Measurements from ENCODE around the gene CANX.

Gene CANX

GRCh38 chr5:179749857-179750508, 51.2 kb downstream of the CANX start:
- DNase-seq (ENCODE audit: insufficient read length, low spot score) (no peak), FAIRE-seq (no peak)
- TF ChIP-seq POLR2AphosphoS5 (IDR thresholded peaks at IDR 0.05; ENCODE audit: low read depth, low read length) (no peak), POU2F2 (IDR thresholded peaks at IDR 0.05; ENCODE audit: low read depth, low read length) (no peak), TAF1 (IDR thresholded peaks at IDR 0.05; ENCODE audit: low read depth, low read length) (no peak), PAX5 (IDR thresholded peaks at IDR 0.05; ENCODE audit: insufficient read depth, low read length, severe bottlenecking) (no peak), POLR2A (IDR thresholded peaks at IDR 0.05; ENCODE audit: low read depth, low read length) (no peak), SPI1 (IDR thresholded peaks at IDR 0.05; ENCODE audit: low read depth, low read length) (no peak)

- FAIRE-seq (peak; percentile 40), DNase-seq (ENCODE audit: insufficient read length, low spot score) (no peak)
- TF ChIP-seq TAF1 (IDR thresholded peaks at IDR 0.05; ENCODE audit: low read depth, low read length) (no peak), SPI1 (IDR thresholded peaks at IDR 0.05; ENCODE audit: low read depth, low read length) (no peak)
Measured at GRCh38 chr5:179753971-179754370, 55.2 kb downstream of the CANX start.

DNA sequence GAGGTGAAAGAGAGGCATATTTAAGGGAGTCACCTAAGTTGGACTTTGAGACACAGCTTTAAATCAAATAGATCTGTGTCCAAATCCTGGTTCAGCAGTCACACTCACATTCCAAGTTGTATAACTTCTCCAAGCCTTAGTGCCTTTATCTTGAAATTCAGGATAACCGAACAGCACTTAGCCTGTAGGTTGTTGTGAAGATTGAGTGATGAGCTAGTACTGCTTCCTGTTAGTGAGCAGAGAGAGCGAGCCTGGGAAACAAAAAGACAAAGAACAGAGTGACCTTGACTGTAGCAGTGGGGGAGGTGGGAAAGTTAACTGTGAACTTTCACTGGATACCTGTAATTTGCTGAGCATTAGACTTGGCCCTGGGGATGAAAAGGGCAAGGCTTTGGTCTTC, 56.3 kb downstream of the CANX start:
- DNase-seq (ENCODE audit: insufficient read length, low spot score): no peak
- TF ChIP-seq PAX5 (IDR thresholded peaks at IDR 0.05; ENCODE audit: insufficient read depth, low read length, severe bottlenecking) (no peak), TAF1 (IDR thresholded peaks at IDR 0.05; ENCODE audit: low read depth, low read length) (no peak), POLR2A (IDR thresholded peaks at IDR 0.05; ENCODE audit: low read depth, low read length) (no peak), SPI1 (IDR thresholded peaks at IDR 0.05; ENCODE audit: low read depth, low read length) (no peak), POLR2AphosphoS5 (IDR thresholded peaks at IDR 0.05; ENCODE audit: low read depth, low read length) (no peak), POU2F2 (IDR thresholded peaks at IDR 0.05; ENCODE audit: low read depth, low read length) (no peak)

DNA sequence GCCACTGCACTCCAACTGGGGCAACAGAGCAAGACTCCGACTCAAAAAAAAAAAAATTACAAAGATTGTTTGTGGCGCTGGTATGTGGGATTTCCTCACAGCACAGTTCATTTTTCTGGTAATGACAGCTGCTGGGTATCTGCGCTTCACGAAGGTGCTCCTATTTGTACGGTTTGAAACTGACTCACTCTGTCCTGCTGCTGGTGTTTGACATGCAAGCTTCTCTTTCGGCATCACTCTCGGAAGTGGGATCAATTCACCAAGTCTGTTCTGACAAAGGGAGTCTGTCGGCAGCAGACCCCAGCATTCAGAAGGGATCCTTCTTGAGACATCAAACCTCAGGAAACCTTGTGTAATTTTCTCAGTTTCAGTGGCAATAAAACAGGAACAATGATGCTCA, 60.2 kb downstream of the CANX start:
- TF ChIP-seq POU2F2 (IDR thresholded peaks at IDR 0.05; ENCODE audit: low read depth, low read length): no peak
- no peak for FAIRE-seq
- no peak for DNase-seq (ENCODE audit: insufficient read length, low spot score)

More for the DNA sequence above, 56.3 kb downstream of the CANX start:
- FAIRE-seq: peak; percentile 75

GRCh38 chr5:179759581-179760551, 61.1 kb downstream of the CANX start:
- FAIRE-seq (peak; percentile 89), DNase-seq (ENCODE audit: insufficient read length, low spot score) (no peak)
- no peak for TF ChIP-seq POLR2A (IDR thresholded peaks at IDR 0.05; ENCODE audit: low read depth, low read length)
- TF ChIP-seq SPI1 (IDR thresholded peaks at IDR 0.05; ENCODE audit: low read depth, low read length): peak; percentile 12; the same call in 1 of the 2 replicates
- peak; percentile 40; the same call in 1 of the 2 replicates for TF ChIP-seq POU2F2 (IDR thresholded peaks at IDR 0.05; ENCODE audit: low read depth, low read length)

DNA sequence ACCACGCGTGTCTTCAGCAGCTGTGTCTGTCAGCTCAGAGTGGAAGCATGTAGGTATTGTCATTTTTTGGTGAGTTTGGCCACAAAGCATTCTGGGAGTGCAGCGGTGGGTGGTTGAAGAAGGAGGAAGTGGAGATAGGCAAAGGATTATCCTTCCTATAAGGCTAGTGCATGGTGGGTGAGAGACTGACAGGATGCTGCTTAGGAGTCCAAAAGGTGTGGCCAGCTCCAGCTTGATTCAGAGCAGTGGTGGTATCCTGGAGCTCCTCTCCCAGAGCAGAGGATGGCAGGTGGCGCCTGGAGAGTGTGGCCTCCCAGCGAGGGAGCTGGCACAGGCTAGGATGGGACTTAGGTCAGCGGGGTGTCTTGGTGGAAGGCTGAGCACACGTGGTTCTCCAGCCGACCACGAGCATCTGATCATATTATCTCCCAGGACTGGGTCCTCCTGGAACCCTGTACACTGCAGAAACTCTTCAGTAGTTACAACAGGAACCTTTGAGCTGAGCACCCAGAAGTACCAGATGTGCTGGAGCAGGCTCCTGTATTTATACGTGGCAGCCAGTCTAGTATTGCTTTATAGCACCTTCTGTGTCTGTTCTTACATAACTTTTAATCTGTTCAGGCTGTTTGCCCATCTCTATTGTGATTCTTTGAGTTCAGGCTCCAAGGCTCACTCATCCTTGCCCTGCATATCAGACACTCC, 63.5 kb downstream of the CANX start:
- TF ChIP-seq SPI1 (IDR thresholded peaks at IDR 0.05; ENCODE audit: low read depth, low read length): peak; percentile 84
- TF ChIP-seq POU2F2 (IDR thresholded peaks at IDR 0.05; ENCODE audit: low read depth, low read length): no peak
- peak; percentile 75 for FAIRE-seq

GRCh38 chr5:179762781-179763176, 64.0 kb downstream of the CANX start:
- no peak for TF ChIP-seq TAF1 (IDR thresholded peaks at IDR 0.05; ENCODE audit: low read depth, low read length)
- no peak for TF ChIP-seq PAX5 (IDR thresholded peaks at IDR 0.05; ENCODE audit: insufficient read depth, low read length, severe bottlenecking)
- no peak for TF ChIP-seq POU2F2 (IDR thresholded peaks at IDR 0.05; ENCODE audit: low read depth, low read length)
- TF ChIP-seq POLR2A (IDR thresholded peaks at IDR 0.05; ENCODE audit: low read depth, low read length): no peak
- TF ChIP-seq POLR2AphosphoS5 (IDR thresholded peaks at IDR 0.05; ENCODE audit: low read depth, low read length): no peak
- TF ChIP-seq SPI1 (IDR thresholded peaks at IDR 0.05; ENCODE audit: low read depth, low read length): no peak
- FAIRE-seq (no peak), DNase-seq (ENCODE audit: insufficient read length, low spot score) (no peak)

More for the DNA sequence above, 63.5 kb downstream of the CANX start:
- DNase-seq (ENCODE audit: insufficient read length, low spot score): no peak

DNA sequence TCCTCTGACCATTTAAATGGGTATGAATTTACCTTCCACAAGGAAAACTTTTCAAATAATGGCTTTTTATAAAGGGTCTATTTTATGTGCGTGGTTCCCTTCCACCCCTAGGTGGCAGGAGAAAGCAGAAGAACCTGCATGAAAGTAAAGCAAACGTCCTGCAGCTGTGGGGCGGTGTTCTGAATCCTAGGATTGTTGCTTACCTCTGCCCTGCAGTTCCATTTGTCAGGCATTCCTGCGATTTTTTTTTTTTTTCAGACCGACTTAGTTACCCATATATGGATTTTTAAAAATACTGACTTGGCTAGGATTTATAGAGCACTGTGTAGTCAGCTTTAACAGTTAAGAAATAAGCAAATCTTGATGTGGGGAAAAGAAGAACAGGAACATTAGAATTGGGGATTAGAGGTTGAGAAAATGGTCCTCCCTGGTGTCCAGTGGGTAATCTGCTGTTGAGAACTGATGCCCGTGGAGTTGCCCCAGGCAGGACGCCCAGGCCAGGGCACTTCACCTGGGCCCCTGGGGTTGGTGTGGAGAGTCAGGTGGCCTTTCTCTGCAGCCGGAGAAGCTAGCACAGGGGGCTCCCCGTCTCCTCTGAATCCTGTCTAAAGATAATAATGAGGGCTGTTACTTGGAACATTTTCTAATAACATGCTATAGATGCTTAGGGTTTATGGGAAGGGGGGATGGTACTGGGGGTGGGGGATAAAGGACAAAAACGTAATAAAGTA, 64.6 kb downstream of the CANX start:
- FAIRE-seq (no peak), DNase-seq (ENCODE audit: insufficient read length, low spot score) (no peak)
- TF ChIP-seq POLR2A (IDR thresholded peaks at IDR 0.05; ENCODE audit: low read depth, low read length) (no peak), POLR2AphosphoS5 (IDR thresholded peaks at IDR 0.05; ENCODE audit: low read depth, low read length) (no peak), TAF1 (IDR thresholded peaks at IDR 0.05; ENCODE audit: low read depth, low read length) (no peak), PAX5 (IDR thresholded peaks at IDR 0.05; ENCODE audit: insufficient read depth, low read length, severe bottlenecking) (no peak), POU2F2 (IDR thresholded peaks at IDR 0.05; ENCODE audit: low read depth, low read length) (no peak), SPI1 (IDR thresholded peaks at IDR 0.05; ENCODE audit: low read depth, low read length) (no peak)

DNA sequence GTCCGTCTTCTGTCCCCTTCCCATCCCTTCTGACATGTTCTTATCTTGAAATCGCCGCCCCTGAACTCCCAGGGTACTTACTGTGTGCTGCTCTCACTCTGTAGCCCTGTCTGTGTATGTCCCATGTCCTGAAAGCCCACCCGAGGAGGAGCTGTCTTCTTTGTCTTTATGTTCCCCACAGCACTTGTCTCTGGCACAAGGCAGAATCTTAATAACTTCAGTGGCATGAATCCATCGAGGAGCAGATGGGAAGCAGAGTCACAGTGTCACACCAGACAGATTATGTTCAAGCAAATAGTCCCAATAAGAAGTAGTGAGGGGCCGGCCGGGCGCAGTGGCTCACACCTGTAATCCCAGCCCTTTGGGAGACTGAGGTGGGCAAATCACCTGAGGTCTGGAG, 65.3 kb downstream of the CANX start:
- no peak for FAIRE-seq
- TF ChIP-seq TAF1 (IDR thresholded peaks at IDR 0.05; ENCODE audit: low read depth, low read length) (no peak), PAX5 (IDR thresholded peaks at IDR 0.05; ENCODE audit: insufficient read depth, low read length, severe bottlenecking) (no peak), POU2F2 (IDR thresholded peaks at IDR 0.05; ENCODE audit: low read depth, low read length) (no peak), POLR2A (IDR thresholded peaks at IDR 0.05; ENCODE audit: low read depth, low read length) (no peak), POLR2AphosphoS5 (IDR thresholded peaks at IDR 0.05; ENCODE audit: low read depth, low read length) (no peak), SPI1 (IDR thresholded peaks at IDR 0.05; ENCODE audit: low read depth, low read length) (no peak)

More for the DNA sequence above, 65.3 kb downstream of the CANX start:
- no peak for DNase-seq (ENCODE audit: insufficient read length, low spot score)

Measured in GM12891 (cell line).